ENCODE results near the gene MMADHC.

GRCh38 chr2:149617476-149617875 is 29.9 kb upstream of the MMADHC start:
- TF ChIP-seq CTCF (IDR thresholded peaks at IDR 0.05) (no peak), ATF3 (CRISPR knock-in tag; conservative IDR thresholded peaks at IDR 0.05) (no peak)

All from WTC11 (cell line).